ENCODE measurements around the gene SPHK2. TPM values are rescaled to one million over a fixed set of nuclear protein-coding genes. Genes with fewer than 3 reads are reported as not detected.
A peak's percentile ranks its signal among the peaks of the same experiment; 100 is the strongest.

The SPHK2 gene
- total and polyA plus RNA-seq, 2 experiments from 2014 or later: 18.3 to 50.3 TPM

- H3K36me3 ChIP-seq (ENCODE audit: insufficient read depth): peaks cover 32% of the 10 kb centered on the region
- H3K27me3 ChIP-seq (ENCODE audit: insufficient read depth): no peaks in the 10 kb centered on the region
- H3K4me2 ChIP-seq: peak overlapping the region; percentile 99
- H3K4me3 ChIP-seq: peak overlapping the region; percentile 97
- peak overlapping the region; percentile 99 for H3K27ac ChIP-seq (ENCODE audit: low read depth)
- Mint-ChIP-seq H3K9me3 (no peaks in the 10 kb centered on the region; the same call in 1 of the 3 replicates), H3K4me1 (peaks cover 50% of the 10 kb centered on the region), H3K4me3 (peak overlapping the region; percentile 93), H3K27me3 (ENCODE audit: insufficient read depth, low read depth, poor library complexity) (peaks cover 42% of the 10 kb centered on the region), H3K36me3 (ENCODE audit: low read depth) (peaks cover 53% of the 10 kb centered on the region), H3K27ac (peak overlapping the region; percentile 98)
- peaks cover 52% of the 10 kb centered on the region for H3F3A ChIP-seq (replicated peaks; ENCODE audit: low read depth)
- TF ChIP-seq STAT1 (IDR thresholded peaks at IDR 0.05; ENCODE audit: unreplicated experiment) (no peak), ZNF462 (CRISPR knock-in tag; IDR thresholded peaks at IDR 0.05) (no peak), NANOG (IDR thresholded peaks at IDR 0.05; ENCODE audit: borderline replicate concordance) (no peak), ZNF114 (CRISPR knock-in tag; IDR thresholded peaks at IDR 0.05) (no peak), POLR2AphosphoS5 (IDR thresholded peaks at IDR 0.05; ENCODE audit: low read depth) (no peak), ZNF331 (CRISPR knock-in tag; IDR thresholded peaks at IDR 0.05; ENCODE audit: low read depth) (no peak), JUNB (IDR thresholded peaks at IDR 0.05; ENCODE audit: unreplicated experiment) (no peak), EZH2 (IDR thresholded peaks at IDR 0.05; ENCODE audit: low read depth, unreplicated experiment) (no peak), ETS1 (IDR thresholded peaks at IDR 0.05) (no peak), CTCF (conservative IDR thresholded peaks at IDR 0.05; ENCODE audit: low read depth in 2 of 2) (no peak)
- no peak overlapping the region for H2AFZ ChIP-seq
- H3K9me2 ChIP-seq (ENCODE audit: insufficient read depth): no peaks in the 10 kb centered on the region
- DNase-seq (ENCODE audit: low spot score): no peak
- peaks cover 40% of the 10 kb centered on the region for H3K79me2 ChIP-seq (replicated peaks; ENCODE audit: insufficient read depth)
- H4K20me1 ChIP-seq (replicated peaks; ENCODE audit: insufficient read depth): peaks cover 21% of the 10 kb centered on the region
- H3K4me1 ChIP-seq (ENCODE audit: insufficient read depth): peaks cover 39% of the 10 kb centered on the region
- no peak for ATAC-seq
Observed at GRCh38 chr19:48616491-48617056, 2.7 kb upstream of the SPHK2 start.

Measured in GM23338 (cell line).